HG03354 (cell line): ENCODE data around the gene DNAH11.
A peak's percentile ranks its signal among the peaks of the same experiment; 100 is the strongest.

Experiments
- ATAC-seq: cut with Tn5 transposase; IDR thresholded peaks from one replicate; pipeline ENCODE4 v1.9.1; 2021; ENCODE audit warnings: mild to moderate bottlenecking; ENCODE audit not compliant: unreplicated experiment, poor library complexity, severe bottlenecking

DNAH11 gene

DNA sequence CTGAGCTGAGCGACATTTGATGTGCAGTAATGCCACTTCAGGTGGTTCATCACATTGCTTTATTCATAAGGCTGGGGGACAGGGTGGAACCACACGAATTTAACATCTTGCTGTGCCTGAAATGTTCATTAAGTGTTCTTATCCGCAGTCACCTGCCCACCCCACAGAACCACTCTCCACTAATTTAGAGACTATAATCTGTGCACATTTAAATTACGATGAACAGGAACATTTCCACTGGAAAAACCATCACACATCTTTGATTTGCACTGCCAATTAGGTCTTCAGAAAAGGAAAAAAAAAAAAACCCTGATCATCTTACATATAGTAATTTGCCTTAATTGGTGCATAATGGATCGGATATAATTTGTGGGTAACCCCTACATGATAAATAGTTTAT, 400.6 kb downstream of the DNAH11 start:
- ATAC-seq, result no peak

DNA sequence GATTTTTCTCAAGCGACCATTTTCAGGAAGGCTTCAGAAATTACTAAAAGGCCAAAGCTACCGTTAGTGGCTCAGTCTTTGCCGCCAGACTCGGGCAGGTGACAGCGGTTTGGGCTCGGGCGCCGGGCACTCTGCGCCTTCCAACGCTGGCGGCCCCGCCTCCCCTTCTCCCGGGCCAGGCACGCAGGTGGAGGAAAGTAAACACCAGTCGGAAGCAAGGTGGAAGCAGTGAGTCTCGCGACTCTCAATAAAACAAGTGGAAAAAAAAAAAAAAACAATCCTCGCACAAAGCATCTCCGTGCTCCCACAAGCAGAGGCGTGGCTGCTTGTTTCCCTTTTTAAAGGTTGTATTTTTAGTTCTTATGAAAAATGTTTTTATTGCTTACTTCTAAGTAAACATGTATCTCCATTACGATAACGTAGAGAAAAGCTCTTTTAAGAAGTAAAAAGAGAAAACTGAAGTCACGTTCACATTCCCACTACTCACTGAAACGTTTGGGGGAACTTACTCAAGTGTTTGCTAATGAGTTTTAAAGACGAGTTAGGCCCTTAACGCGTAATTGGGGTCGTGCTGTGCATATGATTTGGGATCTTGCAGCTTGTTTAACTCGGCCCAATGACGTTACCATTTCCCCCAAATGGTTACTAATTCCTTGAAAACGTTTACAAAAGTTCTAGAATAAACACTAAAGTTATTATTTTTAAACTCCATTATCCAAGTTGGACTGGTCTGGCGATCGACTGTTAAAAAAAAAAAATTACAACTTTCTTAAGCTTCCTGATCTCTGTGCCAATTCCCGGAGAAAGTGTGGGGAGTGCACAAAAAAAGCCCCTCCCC, 402.0 kb downstream of the DNAH11 start:
- ATAC-seq, result no peak

DNA sequence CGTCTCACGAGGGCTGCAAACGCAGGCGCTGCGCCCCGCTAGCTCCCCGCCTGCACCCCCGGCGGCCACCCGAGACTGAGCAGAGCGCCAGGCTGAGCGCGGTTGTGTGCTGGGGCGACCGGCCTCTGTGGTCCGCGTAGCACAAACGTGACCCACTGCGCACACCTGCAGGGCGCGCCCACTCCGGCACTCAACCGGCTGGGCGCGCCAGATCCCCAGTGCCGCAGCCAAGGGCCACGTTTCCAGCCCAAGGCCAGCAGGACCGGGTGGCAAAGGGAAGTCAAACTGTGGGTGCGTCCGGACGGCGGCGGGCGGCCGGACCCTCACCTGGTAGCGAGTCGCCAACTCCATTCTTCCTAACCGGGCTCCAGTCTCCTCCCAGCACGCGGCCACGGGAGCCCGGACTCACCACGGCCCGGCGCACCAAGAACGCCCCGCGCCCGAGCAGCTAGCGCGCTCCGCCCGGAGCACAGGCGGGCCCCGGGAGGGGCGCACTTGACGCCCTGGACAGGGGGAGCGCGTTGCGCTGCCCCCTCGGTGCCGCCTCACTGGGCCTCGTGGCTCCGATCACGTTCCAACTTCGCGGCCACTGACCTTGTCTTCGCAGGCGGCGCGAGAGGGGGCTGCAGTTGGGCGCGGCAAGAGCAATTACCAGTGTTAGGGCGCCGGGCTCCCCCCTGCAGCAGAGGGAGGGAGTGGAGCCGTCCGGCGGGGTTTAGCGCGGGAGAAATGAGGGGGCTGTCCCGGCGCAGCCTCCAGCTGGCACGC, 402.8 kb downstream of the DNAH11 start, which contains the start of gene CDCA7L:
TSS of gene CDCA7L (minus strand) at position 446 of the 768 bp plus-strand sequence. CDS start at position 351, 95 bp downstream.
- peak; percentile 89 for ATAC-seq

DNA sequence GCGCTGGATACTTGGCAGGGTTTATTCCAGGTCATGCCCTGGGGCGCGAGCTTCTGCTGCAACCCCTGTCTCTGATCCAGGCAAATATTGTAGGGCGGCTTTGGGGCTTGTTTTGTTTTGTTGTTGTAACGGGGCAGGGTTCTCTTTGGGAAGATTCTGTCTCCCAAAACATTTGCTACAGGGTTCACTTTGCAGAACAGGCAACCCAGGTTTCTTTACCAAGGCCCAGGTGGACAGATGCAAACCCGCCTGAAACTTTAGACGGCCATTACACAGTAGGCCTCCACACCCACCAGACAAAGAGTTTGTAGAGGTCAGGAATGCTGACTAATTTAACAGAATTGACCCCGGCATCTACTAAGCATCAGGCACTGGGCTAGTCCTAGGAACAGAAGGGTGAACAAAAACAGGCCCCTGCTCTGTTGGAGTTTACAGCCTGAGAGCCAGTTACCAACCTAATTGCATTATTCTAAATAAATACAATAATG, 403.4 kb downstream of the DNAH11 start:
- no peak for ATAC-seq

DNA sequence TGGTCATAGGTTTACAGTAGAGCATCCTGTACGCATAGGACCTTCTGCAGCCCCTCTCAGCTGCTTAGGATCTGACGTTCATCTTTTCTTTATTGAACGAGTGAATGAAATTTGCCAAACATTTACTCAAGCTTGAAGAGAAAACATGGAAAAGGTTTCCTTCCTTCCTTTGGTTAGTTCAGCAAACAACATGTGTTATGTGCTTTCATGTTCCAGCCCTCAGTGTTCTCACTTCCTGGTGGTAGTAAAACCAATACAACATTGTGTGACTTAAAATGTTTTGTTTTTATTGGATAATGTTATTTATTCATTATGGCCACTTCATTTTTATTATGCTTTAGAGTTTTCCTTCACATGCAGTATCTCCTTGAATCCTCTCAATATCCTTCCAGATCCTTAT, 404.2 kb downstream of the DNAH11 start:
- ATAC-seq, result no peak

DNA sequence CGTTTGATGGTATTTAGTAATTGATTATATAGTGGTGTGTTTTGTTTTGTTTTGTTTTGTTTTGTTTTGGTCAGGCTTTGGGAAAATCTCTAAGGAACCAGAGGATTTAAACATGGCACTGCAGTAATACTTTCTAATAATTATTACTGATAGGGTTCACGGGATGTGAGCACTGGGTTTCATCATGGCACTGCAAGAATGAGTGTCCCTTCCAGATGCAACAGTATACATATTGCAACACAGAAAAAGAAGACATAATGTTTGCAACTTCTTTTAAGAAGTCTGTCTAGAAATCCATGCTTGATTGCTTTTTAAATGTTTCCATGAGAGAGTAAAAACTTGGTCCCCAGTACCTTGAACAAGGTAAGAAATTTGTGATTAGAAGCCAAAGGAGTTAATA, 405.1 kb downstream of the DNAH11 start:
- no peak for ATAC-seq

DNA sequence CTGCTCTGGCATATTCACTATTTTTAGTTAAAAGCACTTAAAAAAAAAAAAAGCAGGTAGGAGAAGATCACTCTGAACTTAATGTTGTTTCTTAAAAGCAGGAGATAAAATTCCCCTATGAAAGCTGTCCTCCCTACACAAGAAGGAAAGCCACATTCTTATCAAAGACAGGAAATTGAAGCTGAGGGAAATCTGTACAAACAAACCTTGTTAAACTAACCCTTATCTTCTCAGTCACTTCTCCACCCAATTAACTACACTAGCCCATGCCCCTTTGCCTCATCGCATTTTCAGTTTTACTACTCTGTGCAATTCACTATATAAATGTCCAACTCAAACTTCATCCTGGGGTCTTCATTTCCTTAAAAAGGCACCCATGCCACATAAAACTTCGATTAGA, 405.5 kb downstream of the DNAH11 start:
- ATAC-seq, result no peak

DNA sequence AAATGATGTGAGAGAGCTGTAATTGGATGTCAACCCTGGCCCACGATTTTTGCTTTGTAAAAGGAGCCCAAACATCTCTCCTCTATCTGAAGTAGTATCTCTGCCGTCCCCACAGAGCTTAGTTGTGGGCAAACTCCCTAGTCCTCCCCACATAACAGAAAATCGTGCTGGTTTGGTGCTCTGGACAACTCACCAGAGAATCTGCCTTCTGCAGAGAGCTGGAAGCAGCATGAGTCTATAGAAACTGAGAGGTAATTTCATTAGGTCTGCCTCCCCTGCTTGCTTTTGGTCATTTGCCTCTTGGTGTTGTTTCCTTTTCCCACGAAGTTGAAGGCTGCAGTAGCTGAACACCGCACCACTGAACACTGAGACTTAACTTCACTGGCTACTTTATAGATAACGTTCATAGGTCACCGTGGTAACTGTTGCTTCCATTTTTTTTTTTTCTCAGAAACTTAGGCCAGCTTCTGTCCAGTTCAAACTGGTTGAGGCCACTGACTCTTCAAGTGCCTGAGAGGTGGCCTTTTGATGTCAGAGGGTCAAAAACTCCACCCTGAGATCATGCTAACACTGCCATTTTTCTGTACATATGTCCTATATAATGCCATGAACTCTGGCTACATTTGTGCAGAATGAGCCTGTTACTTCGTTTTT, 406.2 kb downstream of the DNAH11 start:
- no peak for ATAC-seq
